HG03354 (cell line): ENCODE results near the gene TRIM61.

Source experiments
- ATAC-seq: cut with Tn5 transposase; IDR thresholded peaks from one replicate; pipeline ENCODE4 v1.9.1; 2021; ENCODE audit warnings: mild to moderate bottlenecking; ENCODE audit not compliant: unreplicated experiment, poor library complexity, severe bottlenecking

TRIM61 gene

DNA sequence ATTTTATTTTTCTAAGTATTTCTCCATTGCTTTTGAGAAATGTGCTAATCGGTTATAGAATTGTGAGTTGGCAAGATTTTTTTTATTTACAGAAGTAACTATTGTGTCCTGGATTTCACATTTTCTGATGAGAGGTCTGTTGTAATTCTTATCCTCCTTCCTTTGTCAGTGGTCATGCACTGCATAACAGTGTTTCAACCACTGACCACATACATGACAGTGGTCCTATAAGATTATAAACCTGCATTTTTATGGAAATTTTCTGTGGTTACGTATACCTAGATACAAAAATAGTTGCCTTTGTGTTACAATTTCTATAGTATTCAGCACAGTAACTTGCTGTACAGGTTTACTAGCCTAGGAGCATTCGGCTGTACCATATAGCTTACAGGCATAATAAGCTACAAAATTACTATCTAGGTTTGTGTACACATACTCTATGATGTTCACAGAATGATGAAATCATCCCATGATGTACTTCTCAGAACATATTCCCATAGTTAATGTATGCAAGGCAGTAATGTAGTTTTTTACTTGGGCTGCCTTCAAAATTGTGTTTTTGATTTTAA is 52.7 kb downstream of the TRIM61 start:
- ATAC-seq, result peak; percentile 70

DNA sequence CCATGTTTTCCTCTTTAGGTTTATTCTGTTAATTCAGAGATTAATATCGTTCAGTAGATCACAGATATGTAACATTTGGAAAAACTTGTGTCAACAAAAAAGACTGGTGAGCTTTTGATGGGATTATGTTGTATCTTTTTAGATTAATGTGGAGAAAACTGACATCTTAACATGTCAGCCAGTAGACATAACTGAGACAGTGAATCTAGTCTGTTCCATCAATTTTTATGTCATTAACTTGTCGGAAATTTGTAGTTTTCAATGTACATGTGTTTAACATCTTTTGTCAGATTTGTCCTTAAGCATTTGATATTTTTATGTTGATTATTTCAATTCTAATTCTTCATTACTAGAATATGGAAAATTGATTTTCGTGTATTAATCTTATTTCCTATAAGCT is 58.5 kb downstream of the TRIM61 start:
- no peak for ATAC-seq
